IMR-90 (cell line): ENCODE measurements around the gene TRIO. TPM values are rescaled to one million over a fixed set of nuclear protein-coding genes. Genes with fewer than 3 reads are reported as not detected.

ENCODE experiments used
- ATAC-seq: fragments of 200-7000 bp; cut with Tn5 transposase; 2 replicates; pipeline ENCODE4 v1.9.1; 2020; ENCODE audit warnings: low read depth, mild to moderate bottlenecking, moderate library complexity
- BruUV-seq: library from RNA; stranded (reverse); fragments of 400-500 nt; replicated peaks from 2 replicates; lab custom pipeline; 2021; lab: Mats Ljungman, UMichigan
- CTCF ChIA-PET: fragments of 300-600 bp; formaldehyde crosslinking; extraction: SDS; loops from one replicate; lab custom pipeline; 2021; ENCODE audit warnings: antibody characterized with exemption; lab: Yijun Ruan, JAX
- POLR2A ChIA-PET: fragments of 300-600 bp; sonication (Branson Sonifier 250); formaldehyde crosslinking; loops from one replicate; lab custom pipeline; 2022; ENCODE audit warnings: antibody characterized with exemption; ENCODE audit not compliant: unreplicated experiment; lab: Charles Lee
- DNase-seq: peaks from one replicate; pipeline ENCODE4 v3.0.0; 2013
- H2AFZ ChIP-seq: replicated peaks from 2 replicates; pipeline ENCODE3; 2013; ENCODE audit warnings: low read length, mild to moderate bottlenecking; ENCODE audit not compliant: poor library complexity
- H2AK5ac ChIP-seq: 2 replicates; pipeline ENCODE4 v1.6.1; 2013; ENCODE audit warnings: low read depth, low read length, inconsistent platforms
- H2AK9ac ChIP-seq: replicated peaks from 2 replicates; pipeline ENCODE3; 2013; ENCODE audit warnings: mild to moderate bottlenecking, low read depth, low read length, moderate library complexity; ENCODE audit not compliant: poor library complexity
- H2BK120ac ChIP-seq: 2 replicates; pipeline ENCODE4 v1.6.1; 2013; ENCODE audit warnings: low read depth, low read length, inconsistent platforms
- H2BK15ac ChIP-seq: 3 replicates; pipeline ENCODE4 v1.6.1; 2013; ENCODE audit warnings: low read depth, low read length, inconsistent platforms
- H2BK20ac ChIP-seq: 2 replicates; pipeline ENCODE4 v1.6.1; 2013; ENCODE audit warnings: low read depth, mild to moderate bottlenecking, inconsistent platforms, low read length, moderate library complexity
- H2BK5ac ChIP-seq: 2 replicates; pipeline ENCODE4 v1.6.1; 2013; ENCODE audit warnings: mild to moderate bottlenecking, low read depth, low read length, inconsistent platforms; ENCODE audit not compliant: poor library complexity, severe bottlenecking
- H3K14ac ChIP-seq: replicated peaks from 2 replicates; pipeline ENCODE4 v1.6.1; 2013; ENCODE audit warnings: low read depth, low read length, inconsistent platforms
- H3K18ac ChIP-seq: 2 replicates; pipeline ENCODE4 v1.6.1; 2013; ENCODE audit warnings: low read depth, low read length, control low read depth
- H3K23ac ChIP-seq: 2 replicates; pipeline ENCODE4 v1.6.1; 2013; ENCODE audit warnings: low read depth, low read length, inconsistent platforms
- H3K27ac ChIP-seq: 2 replicates; pipeline ENCODE4 v1.5.1; 2013; ENCODE audit warnings: mild to moderate bottlenecking, control low read depth, low read length; ENCODE audit not compliant: insufficient read depth
- H3K27me3 ChIP-seq: 2 replicates; pipeline ENCODE4 v1.6.1; 2013; ENCODE audit warnings: low read length; ENCODE audit not compliant: control insufficient read depth, insufficient read depth
- H3K36me3 ChIP-seq: 2 replicates; pipeline ENCODE4 v1.6.1; 2013; ENCODE audit warnings: low read length, mixed read lengths; ENCODE audit not compliant: control insufficient read depth, insufficient read depth
- H3K4ac ChIP-seq: 2 replicates; pipeline ENCODE4 v1.6.1; 2013; ENCODE audit warnings: low read depth, low read length, inconsistent platforms
- H3K4me1 ChIP-seq: 2 replicates; pipeline ENCODE4 v1.6.1; 2013; ENCODE audit warnings: low read length, mixed read lengths; ENCODE audit not compliant: control insufficient read depth, insufficient read depth
- H3K4me2 ChIP-seq: 2 replicates; pipeline ENCODE4 v1.6.1; 2013; ENCODE audit warnings: low read depth, mild to moderate bottlenecking, control low read depth, low read length, moderate library complexity
- H3K4me3 ChIP-seq: 2 replicates; pipeline ENCODE4 v1.5.1; 2013; ENCODE audit warnings: low read depth, mild to moderate bottlenecking, control low read depth, low read length, moderate library complexity; ENCODE audit not compliant: insufficient read depth
- H3K56ac ChIP-seq: 2 replicates; pipeline ENCODE4 v1.6.1; 2013; ENCODE audit warnings: low read length, inconsistent platforms; ENCODE audit not compliant: insufficient read depth; ENCODE audit errors: extremely low read depth
- H3K79me1 ChIP-seq, 2 experiments: 2 replicates each; pipeline ENCODE4 v1.6.1; 2013; ENCODE audit warnings: low read length in 2 of 2, inconsistent platforms in 1 of 2, low read depth in 1 of 2
- H3K9ac ChIP-seq: 2 replicates; pipeline ENCODE4 v1.6.1; 2013; ENCODE audit warnings: low read depth, low read length, control low read depth
- H3K9me1 ChIP-seq: 2 replicates; pipeline ENCODE4 v1.6.1; 2013; ENCODE audit warnings: low read length, inconsistent platforms; ENCODE audit not compliant: insufficient read depth
- H3K9me3 ChIP-seq: 2 replicates; pipeline ENCODE4 v1.6.1; 2013; ENCODE audit warnings: low read length; ENCODE audit not compliant: control insufficient read depth, insufficient read depth
- H4K20me1 ChIP-seq: 2 replicates; pipeline ENCODE4 v1.6.1; 2013; ENCODE audit warnings: low read length, inconsistent platforms; ENCODE audit not compliant: insufficient read depth
- H4K5ac ChIP-seq: 2 replicates; pipeline ENCODE4 v1.6.1; 2013; ENCODE audit warnings: mild to moderate bottlenecking, low read depth, low read length, control low read depth
- H4K8ac ChIP-seq, 2 experiments: 2 replicates each; pipeline ENCODE4 v1.6.1; 2013; ENCODE audit warnings: low read depth in 2 of 2, low read length in 2 of 2, control low read depth in 1 of 2, inconsistent platforms in 1 of 2
- H4K91ac ChIP-seq: 2 replicates; pipeline ENCODE4 v1.6.1; 2013; ENCODE audit warnings: low read depth, low read length, inconsistent platforms; ENCODE audit not compliant: insufficient read depth
- CEBPB ChIP-seq: IDR thresholded peaks from 2 replicates; pipeline ENCODE4 v1.6.1; 2012; ENCODE audit warnings: low read depth, low read length, improper control_type of control experiment
- CHD1 ChIP-seq: IDR thresholded peaks from 2 replicates; pipeline ENCODE4 v1.6.1; 2012; ENCODE audit warnings: low read depth, low read length, improper control_type of control experiment
- NFE2L2 ChIP-seq: fragments of 150-350 bp; IDR thresholded peaks from 2 replicates; pipeline ENCODE4 v1.6.1; 2016; ENCODE audit warnings: low read depth, mild to moderate bottlenecking, low read length
- POLR2A ChIP-seq: IDR thresholded peaks from 2 replicates; pipeline ENCODE4 v1.6.1; 2012; ENCODE audit warnings: mild to moderate bottlenecking, low read depth, low read length
- RCOR1 ChIP-seq: IDR thresholded peaks from 2 replicates; pipeline ENCODE4 v1.6.1; 2012; ENCODE audit warnings: mild to moderate bottlenecking, low read length, improper control_type of control experiment; ENCODE audit not compliant: insufficient replicate concordance
- whole genome bisulfite sequencing, 2 experiments: methylation state at CpG; one replicate each; pipeline versions ENCODE4 v1.1.5 to v1.1.7; 2013; ENCODE audit warnings: missing lambda C conversion rate in 2 of 2; ENCODE audit not compliant: insufficient read length in 1 of 2; ENCODE audit errors: extremely low coverage in 2 of 2; 5-methylcytosine and 5-hydroxymethylcytosine counted together
- dilution Hi-C: fragments of 300-500 bp; cut with HindIII; formaldehyde crosslinking; loops from one replicate; pipeline ENCODE4 v1.14.3; 2018; ENCODE audit warnings: low sequenced_read_pairs; ENCODE audit not compliant: unreplicated experiment
- in situ Hi-C: fragments of 300-500 bp; cut with MboI; formaldehyde crosslinking; loops from 3 replicates; pipeline ENCODE4 v1.14.3; 2019; ENCODE audit warnings: low sequenced_read_pairs, inconsistent platforms, mixed read lengths
- intact Hi-C: fragments of 100-400 bp; cut with micrococcal nuclease; formaldehyde crosslinking; loops from 2 replicates; pipeline ENCODE4 v1.10.0; 2022
- polyA plus RNA-seq, 3 experiments: library from polyadenylated mRNA; depleted of rRNA; stranded (reverse); fragments of >200 nt; gene quantifications; 2 replicates each; pipeline ENCODE4 v1.2.3, GENCODE V29; 2012; ENCODE audit warnings: low replicate concordance in 1 of 3
- total RNA-seq: library from RNA; depleted of rRNA; stranded (reverse); fragments of >200 nt; gene quantifications from 2 replicates; pipeline ENCODE4 v1.2.3, GENCODE V29; 2012

The TRIO gene
- total and polyA plus RNA-seq, 2 of the 4 experiments (the other 2 are of a cell fraction) = 206 to 522 TPM

DNA sequence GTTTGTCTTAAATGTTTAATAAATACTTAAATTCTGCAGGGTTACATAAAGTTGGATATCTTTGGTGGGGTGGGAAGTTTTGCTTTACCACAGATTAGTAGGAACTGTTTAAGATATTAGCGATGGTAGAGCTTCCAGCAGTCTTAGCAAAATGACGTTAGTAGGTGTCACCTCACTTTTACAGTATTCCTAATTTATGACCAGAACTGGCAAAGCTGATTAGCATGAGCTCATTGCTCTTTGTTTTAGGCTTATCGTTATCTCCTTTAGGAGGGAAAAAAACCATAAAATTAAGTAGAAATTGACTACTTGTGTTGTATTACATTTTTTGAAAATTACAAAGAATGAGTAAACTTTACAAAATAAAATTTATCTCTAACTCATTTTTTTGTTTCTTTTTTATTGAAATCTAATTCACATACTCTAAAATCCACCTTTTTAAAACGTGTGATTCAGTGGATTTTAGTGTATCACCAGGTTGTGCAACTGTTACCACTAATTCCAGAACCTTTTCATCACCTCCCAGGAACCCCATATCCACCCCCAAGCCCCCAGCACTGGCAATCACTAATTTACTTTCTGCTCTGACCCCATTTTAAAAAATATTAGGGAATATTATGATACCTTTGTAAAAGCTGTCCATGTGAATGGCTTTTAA lies 129.5 kb downstream of the TRIO start:
- Histone ChIP-seq H3K14ac (no peak overlapping the region), H2AK5ac (no peak overlapping the region), H3K9me1 (peaks cover 19% of the 10 kb centered on the region), H2BK15ac (no peak overlapping the region), H3K36me3 (peaks cover 21% of the 10 kb centered on the region), H3K4me1 (peaks cover 28% of the 10 kb centered on the region), H3K9me3 (no peaks in the 10 kb centered on the region), H3K4me3 (no peak overlapping the region), H4K20me1 (peaks cover 69% of the 10 kb centered on the region), H4K5ac (0 out of 2 replicates have a peak overlapping the region, but pooled peaks have one; percentile 23), H3K4me2 (no peak overlapping the region), H2AK9ac (no peak overlapping the region), H2BK120ac (no peak overlapping the region), H3K23ac (0 out of 2 replicates have a peak overlapping the region, but pooled peaks have one; percentile 32), H3K18ac (no peak overlapping the region; the same call in 1 of the 2 replicates), H2BK5ac (peak overlapping the region; percentile 51), H3K27ac (no peak overlapping the region), H3K79me1 (peaks cover 6 to 46% of the 10 kb centered on the region in 2 experiments; a peak in 3 of 4 replicates), H3K56ac (no peak overlapping the region), H4K91ac (no peak overlapping the region), H3K27me3 (no peaks in the 10 kb centered on the region), H4K8ac (peak overlapping the region in 1 of 2 experiments; percentile 35; a peak in 1 of 4 replicates), H2AFZ (no peak overlapping the region), H3K4ac (no peak overlapping the region), H3K9ac (no peak overlapping the region), H2BK20ac (no peak overlapping the region)
- BruUV-seq = no TSS peak
- no peak for DNase-seq
- in situ Hi-C loops (no loop called here), intact Hi-C loops (loop anchor here (5.0 kb wide), 2 partner anchors 80 to 265 kb away; no protein-coding TSS in a partner anchor), dilution Hi-C loops (no loop called here)
- no peak for ATAC-seq
- ChIA-PET CTCF (no interaction called here), POLR2A (no interaction called here)
- TF ChIP-seq RCOR1 (no peak), CHD1 (no peak), POLR2A (no peak), NFE2L2 (no peak), CEBPB (peak; percentile 31; the same call in 1 of the 2 replicates)
- WGBS, 2 experiments = no CpG with 5 or more reads among the region's 4 CpGs
